Measurements from ENCODE around the gene CFAP299.
"Not testable (repeated sequence)": the region's sequence is repeated elsewhere in the genome, so short reads cannot be mapped to it uniquely, and the experiment has no call there.

The CFAP299 gene

DNA sequence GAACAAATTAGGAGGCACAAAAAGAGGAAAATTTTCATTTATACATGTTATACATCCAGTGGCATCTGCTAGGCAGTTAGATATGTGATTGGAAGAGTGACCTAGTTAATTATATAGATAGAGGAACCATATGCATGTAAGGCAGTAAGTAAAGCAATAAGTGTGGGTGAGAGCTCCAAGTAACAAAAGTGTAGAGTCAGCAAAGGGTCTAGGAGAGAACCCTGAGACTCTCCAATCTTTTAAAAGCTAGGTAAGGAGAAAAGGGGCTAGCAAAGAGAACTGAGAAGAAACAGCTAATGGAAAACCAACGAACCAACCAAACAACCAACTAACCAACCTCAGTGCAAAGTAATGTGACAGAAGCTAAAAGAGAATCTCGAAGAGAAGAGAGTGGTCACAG is 3.8 kb upstream of the CFAP299 start:
- DNase-seq (ENCODE audit: low read depth in 2 of 2), result no peak

DNA sequence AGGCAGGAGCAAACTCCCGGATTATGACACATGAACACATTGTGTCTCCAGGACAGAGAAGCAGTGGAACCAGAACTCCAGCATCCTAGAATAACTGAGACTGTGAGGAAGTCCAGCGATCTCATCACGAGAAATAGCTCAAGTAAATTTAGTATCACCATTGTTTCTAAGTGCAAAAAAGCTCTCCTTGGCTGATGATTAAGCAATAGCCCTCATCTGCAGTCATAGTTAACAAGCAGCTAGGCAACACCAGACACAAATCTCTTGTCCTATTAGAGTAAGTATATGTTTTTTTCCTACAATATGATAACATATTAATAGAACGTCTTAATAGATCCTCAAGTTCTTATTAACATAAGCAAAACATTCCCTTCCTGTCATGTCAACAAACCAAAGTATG is 2.4 kb upstream of the CFAP299 start:
- no peak for DNase-seq (ENCODE audit: low read depth in 2 of 2)

DNA sequence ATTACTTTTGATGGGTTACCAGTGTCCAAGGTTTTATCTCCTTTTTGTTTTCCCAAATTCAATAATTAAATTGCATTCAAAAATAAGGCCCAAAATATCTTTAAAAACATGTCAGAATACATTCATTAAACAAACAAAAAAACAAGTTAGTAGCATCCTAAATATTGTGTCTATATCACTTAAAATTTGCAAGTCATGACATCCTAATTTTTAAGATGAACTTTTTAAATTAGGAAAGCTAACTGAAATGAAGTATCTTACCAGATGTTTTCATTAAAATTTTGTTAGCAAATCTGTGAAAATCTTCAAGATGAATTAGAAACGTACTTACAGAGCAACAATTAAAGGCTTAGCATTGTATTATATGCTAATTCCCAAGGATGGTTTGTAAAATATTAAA is 962 bp upstream of the CFAP299 start:
- DNase-seq (ENCODE audit: low read depth in 2 of 2), result no peak

DNA sequence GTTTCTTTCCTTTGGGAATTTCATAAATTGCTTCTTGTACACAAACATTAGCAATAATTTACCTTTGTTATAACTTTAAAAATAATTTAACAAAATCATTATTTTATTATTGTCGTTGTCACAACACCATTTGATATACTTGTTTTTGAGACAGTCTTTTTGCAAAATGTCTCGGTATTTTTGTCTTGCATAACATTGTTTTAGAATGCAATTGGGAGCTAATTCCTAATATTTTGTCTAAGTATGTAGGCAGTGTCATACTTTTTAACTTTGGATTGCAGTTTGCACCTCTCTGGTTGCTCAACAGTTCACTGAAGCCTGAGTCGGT is 340 bp upstream of the CFAP299 start:
- no peak for DNase-seq (ENCODE audit: low read depth in 2 of 2)

DNA sequence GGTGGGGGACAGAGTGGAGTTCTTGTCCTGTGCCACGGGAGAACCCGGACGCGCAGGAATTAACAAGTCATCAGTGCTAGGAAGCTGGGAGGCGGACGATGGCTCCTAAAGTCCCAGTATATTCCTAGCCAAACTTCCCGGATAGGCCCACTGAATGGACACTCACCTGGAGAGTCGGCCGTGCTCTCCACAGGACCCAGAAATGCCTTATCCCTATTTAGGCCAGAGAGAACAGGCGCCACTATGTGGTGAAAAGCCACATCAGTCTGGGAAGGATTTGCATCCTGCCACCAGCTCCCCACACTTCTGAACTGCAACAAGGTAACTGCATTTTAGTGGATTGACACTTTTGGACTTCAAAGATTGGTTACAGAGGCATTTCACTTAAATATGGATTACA is 1.1 kb downstream of the CFAP299 start:
- DNase-seq (ENCODE audit: low read depth in 2 of 2), result no peak

DNA sequence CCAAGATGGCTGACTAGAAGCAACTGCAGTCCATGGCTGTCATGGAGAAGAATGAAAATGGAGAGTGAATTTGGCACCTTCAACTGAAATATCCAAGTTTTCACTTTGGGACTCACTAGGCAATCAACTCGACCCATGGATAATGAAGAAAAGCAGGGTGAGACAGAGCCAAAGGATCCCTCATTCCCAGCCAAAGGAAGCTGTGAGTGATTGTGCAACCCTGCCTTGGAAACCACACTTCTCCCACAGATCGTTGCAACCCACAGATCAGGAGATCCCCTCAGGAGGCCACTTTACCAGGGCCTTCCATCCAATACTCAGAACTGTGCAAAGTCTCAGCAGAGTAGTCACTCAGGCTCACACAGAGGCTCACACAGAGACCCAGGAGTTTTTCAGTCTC is 4.5 kb downstream of the CFAP299 start:
- no peak for DNase-seq (ENCODE audit: low read depth in 2 of 2)

DNA sequence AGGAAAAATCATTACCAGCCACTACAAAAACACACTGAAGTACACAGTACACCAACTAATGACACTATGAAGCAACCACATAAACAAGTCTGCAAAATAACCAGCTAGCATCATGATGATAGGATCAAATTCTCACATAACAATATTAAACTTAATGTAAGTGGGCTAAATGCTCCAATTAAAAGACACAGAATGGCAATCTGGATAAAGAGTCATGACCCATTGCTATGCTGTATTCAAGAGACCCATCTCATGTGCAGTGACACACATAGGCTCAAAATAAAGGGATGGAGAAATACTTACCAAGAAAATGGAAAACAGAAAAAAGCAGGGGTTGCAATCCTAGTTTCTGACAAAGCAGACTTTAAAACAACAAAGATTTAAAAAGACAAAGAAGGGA is 7.2 kb downstream of the CFAP299 start:
- not testable (repeated sequence) for DNase-seq (ENCODE audit: low read depth in 2 of 2)

DNA sequence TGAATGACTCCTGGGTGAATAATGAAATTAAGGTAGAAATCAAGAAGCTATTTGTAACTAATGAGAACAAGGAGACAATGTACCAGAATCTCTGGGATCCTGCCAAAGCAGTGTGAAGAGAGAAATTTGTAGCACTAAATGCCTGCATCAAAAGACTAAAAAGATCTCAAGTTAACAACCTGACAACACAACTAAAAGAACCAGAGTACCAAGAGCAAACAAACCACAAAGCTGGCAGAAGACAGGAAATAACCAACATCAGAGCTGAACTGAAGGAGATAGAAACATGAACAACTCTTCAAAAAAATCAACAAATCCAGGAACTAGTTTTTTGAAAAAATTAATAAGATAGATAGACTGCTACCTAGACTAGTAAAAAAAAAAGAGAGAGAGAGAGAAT is 8.4 kb downstream of the CFAP299 start:
- no peak for DNase-seq (ENCODE audit: low read depth in 2 of 2)

DNA sequence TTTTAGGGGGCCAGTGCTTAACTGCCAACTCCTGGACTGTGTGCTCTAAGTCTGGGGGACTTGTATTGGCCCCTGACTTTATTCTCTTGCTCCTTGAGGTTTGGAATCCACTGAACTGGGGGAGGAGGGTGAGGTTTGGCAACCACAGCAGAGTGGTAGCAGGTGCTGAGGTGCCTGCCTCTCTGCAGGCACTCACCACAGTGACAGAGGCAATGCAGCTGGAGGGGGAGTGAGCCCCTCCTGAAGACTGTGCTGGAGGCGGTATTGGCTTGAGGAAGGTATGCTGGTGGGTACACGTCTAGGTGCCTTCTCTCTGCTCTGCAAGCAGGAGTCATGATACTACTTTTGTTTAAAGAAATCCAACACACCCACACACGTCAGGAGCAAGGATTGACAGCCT is 24.6 kb downstream of the CFAP299 start:
- DNase-seq (ENCODE audit: low read depth in 2 of 2), result no peak

DNA sequence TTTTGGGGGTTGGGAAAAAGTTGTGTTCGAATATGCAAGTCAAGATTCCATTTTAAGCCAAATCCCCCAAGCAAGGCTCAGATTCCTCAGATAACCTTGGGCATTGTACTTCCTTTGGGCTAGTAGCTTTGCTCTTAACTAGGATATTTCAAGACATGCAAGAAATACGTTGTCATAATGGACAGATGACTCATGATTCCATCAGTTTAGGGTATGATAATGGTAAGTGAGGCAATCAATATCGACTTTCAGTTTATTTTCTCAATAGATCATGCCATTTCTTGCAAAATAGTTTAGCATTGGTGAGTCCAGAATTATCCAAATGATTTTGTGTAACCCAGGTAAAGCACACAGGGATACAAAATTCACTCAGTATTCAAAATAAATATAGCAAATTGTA is 25.4 kb downstream of the CFAP299 start:
- no peak for DNase-seq (ENCODE audit: low read depth in 2 of 2)

DNA sequence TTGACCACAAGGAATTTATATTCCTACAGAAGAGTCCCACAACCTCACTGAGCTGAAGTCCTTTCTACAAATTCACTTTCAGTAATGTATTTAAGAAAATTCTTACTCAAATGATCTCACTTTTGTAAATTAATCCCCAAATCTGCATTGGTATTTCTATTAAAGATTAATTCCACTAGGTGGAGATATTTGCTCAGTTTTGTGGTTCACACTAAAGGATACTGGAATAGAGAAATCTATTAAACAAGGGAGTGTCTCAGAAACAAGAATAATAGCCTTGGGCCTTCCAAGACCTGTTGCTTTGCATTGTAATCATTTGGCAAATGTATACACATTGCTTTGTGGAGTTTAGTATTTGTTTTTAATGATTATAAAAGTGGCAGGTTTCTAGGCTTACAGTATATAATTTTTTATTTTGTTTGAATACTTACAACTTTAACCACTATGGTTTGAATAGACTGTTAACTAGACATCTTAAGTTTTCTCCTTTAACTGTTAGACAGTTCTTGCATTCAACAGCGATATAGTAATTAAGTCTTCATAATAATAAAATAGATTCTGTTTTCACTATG is 25.9 kb downstream of the CFAP299 start:
- DNase-seq (ENCODE audit: low read depth in 2 of 2), result no peak

DNA sequence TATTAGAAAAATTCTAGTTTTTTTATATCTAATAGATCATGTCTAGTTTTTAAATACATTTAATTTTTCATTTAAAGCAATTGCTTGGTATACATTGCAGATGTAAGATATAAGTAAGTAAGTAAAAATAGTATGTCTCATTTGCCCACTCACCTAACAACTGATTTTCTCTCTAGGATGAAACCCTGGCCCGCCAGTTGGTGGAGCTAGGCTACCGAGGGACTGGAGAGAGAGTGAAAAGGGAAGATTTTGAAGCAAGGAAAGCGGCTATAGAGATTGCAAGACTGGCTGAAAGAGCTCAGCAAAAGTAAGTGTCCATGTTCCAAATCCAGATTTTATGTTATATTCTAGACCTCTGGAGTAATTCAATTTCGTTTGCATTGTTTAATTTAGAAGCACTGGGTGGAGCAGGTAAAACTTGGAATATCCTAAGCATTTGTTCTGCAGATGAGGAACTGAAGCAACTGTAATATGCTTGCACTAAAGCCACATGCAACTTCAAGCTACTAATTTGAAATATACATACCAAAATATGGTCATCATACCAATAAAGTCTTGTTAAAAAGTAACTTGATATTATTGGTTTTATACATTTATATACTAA is 27.1 kb downstream of the CFAP299 start:
- peak; percentile 12 to 17 for DNase-seq (ENCODE audit: low read depth in 2 of 2)

DNA sequence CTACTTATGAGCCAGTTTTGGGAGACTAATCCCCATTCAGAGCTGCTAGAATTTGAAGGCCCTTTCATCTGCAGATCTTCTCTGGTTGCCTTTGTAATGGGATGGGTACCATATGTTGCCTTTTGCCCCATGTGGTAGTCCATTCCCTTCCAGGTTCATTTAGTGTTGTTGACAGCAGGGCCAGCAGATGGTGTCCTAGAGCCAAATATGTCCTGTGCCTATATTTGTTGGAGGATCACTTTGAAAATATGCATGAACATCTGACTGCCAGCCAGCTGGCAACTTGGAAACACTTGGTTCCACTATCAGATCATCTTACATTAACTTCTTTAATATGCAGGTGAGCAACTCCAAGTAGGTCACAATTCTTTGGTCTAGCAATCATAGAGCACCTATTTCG is 30.4 kb downstream of the CFAP299 start:
- DNase-seq (ENCODE audit: low read depth in 2 of 2), result peak in 1 of 2 donors; percentile 24

DNA sequence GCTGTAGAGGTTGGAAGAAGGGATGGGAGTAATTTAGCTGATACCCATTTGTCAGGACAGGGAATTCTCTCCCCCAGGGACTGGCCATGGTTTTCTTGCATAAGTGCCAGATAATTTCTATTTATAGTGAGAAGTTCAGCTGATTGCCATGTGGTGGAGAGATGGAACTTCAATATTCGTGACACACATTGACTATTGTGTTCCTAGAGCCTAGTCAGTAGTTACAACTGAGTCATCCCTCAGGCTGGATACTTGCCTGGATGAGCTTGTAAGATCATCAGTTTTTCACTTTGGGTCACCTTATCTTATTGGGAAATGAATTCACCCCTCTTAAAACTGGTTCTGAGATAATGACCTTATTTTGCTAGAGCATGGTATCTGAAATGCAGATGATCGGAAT is 32.2 kb downstream of the CFAP299 start:
- no peak for DNase-seq (ENCODE audit: low read depth in 2 of 2)

DNA sequence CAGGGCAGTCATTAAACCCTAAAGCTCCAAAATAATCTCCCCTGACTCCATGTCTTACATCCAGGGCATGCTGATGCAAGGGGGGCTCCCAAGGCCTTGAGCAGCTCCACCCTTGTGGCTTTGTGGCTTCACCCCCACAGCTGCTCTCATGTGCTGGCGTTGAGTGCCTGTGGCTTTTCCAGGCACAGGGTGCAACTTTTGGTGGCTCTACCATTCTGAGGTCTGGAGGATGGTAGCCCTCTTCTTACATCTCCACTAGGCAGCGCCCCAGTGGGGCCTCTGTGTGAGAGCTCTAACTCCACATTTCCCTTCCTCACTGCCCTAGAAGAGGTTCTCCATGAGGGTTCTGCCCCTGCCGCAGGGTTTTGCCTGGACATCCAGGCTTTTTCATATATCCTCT is 35.1 kb downstream of the CFAP299 start:
- DNase-seq (ENCODE audit: low read depth in 2 of 2), result no peak

DNA sequence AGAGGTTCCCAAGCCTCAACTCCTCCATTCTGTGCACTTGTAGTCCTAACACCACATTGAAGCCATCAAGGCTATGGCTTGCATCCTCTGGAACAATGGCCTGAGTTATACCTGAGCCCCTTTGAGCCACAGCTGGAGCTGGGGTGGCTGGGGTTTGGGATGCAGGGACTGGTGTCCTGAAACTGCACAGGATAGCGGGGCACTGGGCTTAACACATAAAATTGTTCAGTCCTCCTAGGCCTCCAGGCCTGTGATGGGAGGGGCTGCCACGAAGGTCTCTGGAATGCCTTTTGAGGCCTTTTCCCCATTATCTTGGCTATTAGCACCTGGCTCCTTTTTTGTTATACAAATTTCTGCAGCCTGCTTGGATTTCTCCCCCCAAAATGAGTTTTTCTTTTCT is 35.5 kb downstream of the CFAP299 start:
- DNase-seq (ENCODE audit: low read depth in 2 of 2), result no peak

DNA sequence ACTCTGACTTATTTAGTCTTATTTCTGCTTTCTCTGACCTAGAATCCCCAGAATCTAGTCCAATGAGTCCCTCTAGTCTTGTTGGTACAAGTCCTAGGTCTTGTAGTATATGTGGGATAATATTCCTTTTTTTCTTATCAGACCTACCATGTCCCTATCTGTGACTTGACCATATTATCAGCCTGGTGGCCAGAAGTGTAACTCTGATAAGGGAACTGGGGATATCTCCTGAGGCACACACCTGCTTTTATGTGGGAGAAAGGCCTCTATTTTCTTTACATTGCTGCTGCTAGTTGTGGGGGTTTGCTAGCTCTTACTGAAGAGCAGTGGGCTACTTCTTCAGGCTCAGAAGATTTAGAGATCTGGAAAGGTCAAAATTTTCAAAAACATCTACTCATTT is 38.6 kb downstream of the CFAP299 start:
- DNase-seq (ENCODE audit: low read depth in 2 of 2), result no peak

DNA sequence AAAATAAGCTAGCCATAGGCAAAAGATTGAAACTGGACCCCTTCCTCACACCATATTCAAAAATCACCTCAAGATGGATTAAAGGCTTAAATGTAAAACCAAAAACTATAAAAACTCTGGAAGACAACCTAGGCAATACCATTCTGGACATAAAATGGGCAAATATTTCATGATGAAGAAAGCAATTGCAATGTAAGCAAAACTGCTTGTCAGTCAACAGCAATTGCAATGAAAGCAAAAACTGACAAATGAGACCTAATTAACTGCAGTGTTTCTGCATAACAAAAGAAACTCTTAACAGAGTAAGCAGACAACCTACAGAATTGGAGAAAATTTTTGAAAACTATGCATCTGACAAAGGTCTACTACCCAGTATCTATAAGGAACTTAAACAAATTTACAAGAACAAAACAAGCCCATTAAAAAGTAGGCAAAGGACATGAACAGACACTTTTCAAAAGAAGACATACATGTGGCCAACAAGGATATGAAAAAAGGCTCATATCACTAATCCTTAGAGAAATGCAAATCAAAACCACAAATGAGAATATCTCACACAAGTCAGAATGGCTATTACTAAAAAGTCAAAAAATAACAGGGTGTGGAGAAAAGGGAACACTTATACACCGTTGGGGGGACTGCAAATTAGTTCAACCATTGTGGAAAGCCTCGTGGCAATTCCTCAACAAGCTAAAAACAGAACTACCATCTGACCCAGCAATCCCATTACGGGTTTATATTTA is 46.7 kb downstream of the CFAP299 start:
- no peak for DNase-seq (ENCODE audit: low read depth in 2 of 2)

DNA sequence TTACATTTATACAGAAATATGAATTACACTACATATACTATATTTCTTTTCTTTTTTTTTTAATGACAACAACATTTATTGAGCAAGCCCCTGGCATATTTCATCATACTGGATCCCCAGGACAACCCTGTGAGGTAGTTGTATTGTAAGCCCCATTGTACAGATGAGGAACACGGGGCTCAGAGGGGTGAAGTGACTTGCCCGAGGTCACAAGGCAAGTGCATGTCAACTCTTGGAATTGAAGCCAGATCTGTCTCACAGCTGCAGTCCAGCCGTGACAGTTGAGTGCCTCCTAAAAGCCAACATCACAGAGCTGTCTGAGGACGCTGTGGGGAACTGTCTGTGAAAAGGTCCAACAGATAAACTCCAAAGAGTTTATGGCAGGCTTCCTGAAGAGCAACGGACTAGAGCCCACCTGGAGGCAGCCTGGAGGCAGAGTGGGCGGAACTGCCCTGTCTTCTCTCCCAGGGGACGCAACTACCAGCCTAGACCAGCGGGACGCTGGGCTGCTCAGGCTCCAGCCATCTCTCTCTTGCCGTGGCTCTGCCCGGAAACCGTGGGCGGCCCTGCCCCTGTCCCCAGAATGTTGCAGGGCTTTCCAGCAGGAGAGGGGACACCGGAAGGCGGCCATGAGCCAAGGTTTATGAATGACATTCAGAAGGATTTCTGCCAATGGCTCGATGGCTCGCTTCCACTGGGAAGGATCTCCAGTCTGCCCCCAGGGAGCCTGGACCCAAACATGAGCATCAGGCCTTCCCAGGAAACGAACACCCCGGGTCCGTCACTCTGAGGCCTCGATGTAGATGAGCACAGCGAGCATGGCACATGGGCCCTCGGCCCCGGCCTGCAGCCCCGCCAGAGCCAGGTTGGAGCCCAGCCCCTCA is 50.1 kb downstream of the CFAP299 start:
- DNase-seq (ENCODE audit: low read depth in 2 of 2), result no peak

DNA sequence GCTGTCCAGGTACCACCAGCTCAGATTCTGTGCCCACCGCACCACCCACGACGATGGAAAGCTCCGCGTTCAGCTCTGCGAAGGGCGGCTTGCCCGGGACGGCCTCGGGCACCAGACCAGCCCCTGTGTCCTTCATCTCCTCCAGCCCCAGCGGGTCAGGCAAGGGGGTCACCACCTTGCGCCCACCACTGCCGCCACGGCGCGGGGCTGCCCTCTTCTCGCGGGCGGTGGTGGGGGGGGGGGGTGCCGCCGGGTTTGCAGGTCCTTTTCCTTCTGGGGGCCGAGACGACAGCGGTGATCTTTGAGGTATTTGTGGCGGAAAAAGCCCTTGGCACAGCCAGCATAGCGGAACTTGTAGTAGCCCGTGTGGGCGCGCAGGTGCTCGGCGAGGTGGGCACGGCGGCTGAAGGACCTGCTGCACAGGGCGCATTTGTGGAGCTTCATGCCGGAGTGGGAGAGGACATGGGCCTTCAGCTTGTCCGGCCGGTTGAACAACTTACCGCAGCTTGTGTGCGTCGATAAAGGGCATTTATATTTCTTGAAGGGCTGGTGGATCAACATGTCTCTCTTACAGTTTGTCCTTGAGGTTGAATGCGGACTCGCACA is 50.9 kb downstream of the CFAP299 start:
- no peak for DNase-seq (ENCODE audit: low read depth in 2 of 2)

DNA sequence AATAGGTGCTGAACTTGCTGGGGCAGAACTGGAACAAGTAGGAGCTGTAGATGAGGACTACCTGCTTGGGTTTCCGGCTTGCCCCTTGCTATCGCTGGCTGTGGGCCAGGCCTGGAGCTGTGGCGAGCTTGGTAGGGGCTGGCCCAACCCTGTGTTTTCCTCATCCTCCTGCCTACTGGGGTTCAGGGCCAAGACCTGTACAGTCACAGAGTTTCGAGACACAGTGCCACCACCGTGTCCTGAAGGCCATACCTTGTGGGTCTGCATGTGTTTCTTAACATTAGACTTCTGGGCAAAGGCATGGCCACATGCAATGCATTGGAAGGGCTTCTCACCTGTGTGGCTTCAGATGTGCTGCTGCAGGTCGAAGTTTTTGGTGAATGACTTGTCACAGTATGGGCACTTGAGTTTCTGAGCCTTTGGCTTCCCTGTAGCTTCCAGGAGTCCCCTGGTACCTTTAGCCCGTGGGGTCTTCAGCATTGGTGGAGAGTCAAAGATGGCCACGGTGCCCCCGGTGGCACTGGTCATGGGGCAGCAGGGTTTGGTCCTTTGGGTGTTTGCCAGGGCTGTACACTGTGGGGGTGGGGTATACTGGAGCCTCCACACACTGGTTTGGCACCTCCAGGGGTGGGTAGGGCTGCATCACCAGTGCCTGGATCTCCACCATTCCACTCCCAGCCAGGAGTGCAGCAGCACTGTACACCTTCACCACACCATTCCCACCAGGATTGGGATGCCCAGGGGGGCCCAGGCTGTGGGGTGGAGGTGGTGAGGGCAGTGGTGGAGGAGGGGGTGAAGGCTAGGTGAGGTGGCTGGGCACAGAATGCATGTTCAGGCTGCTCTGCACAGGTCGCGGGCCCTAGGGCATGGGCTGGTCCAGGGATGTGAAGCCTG is 52.1 kb downstream of the CFAP299 start:
- no peak for DNase-seq (ENCODE audit: low read depth in 2 of 2)

Measured in stimulated activated CD8-positive, alpha-beta memory T cell treated with anti-CD3 and anti-CD28 coated beads, Interleukin-2, amount 100 ng/mL, for 48 hours (primary cell).